ENCODE results near the gene ANKLE1.
A peak's percentile ranks its signal among the peaks of the same experiment; 100 is the strongest.

Gene ANKLE1

GRCh38 chr19:17323300-17323963 lies 41.7 kb downstream of the ANKLE1 start:
- Histone ChIP-seq H3K27ac (peak overlapping the region in 5 of 11 experiments; percentile 42 to 61 (median 53); a peak in 7 of 22 replicates), H3K4me2 (peak overlapping the region; percentile 89 to 98 (median 94)), H3K9ac (peak overlapping the region; percentile 51 to 83 (median 68); a peak in 21 of 22 replicates), H3K36me3 (peaks cover 28 to 75% (median 47%) of the 10 kb centered on the region in 11 experiments), H3K9me3 (replicated peaks in 1 of 11) (no peaks in the 10 kb centered on the region), H4K20me1 (peaks cover 0 to 81% (median 41%) of the 10 kb centered on the region in 11 experiments; a peak in 18 of 22 replicates), H3K4me1 (peaks cover 37 to 74% (median 57%) of the 10 kb centered on the region in 10 experiments), H3K4me3 (peak overlapping the region in 9 of 10 experiments; percentile 37 to 68 (median 52); a peak in 15 of 20 replicates), H3K27me3 (peaks cover 0 to 7% (median 0%) of the 10 kb centered on the region in 11 experiments; a peak in 1 of 22 replicates)
- no peak for TF ChIP-seq Cebpa-rat (IDR thresholded peaks at IDR 0.05)

GRCh38 chr19:17323964-17324332 lies 42.2 kb downstream of the ANKLE1 start:
- Histone ChIP-seq H3K9me3 (replicated peaks in 1 of 11) (no peaks in the 10 kb centered on the region), H3K9ac (peak overlapping the region; percentile 51 to 83 (median 68); a peak in 21 of 22 replicates), H3K36me3 (peaks cover 23 to 70% (median 43%) of the 10 kb centered on the region in 11 experiments), H3K4me1 (peaks cover 41 to 72% (median 56%) of the 10 kb centered on the region in 10 experiments), H4K20me1 (peaks cover under 1 to 79% (median 40%) of the 10 kb centered on the region in 11 experiments; a peak in 19 of 22 replicates), H3K27ac (peak overlapping the region in 5 of 11 experiments; percentile 42 to 61 (median 53); a peak in 7 of 22 replicates), H3K4me3 (peak overlapping the region in 9 of 10 experiments; percentile 37 to 68 (median 52); a peak in 15 of 20 replicates), H3K27me3 (peaks cover 3 to 10% (median 3%) of the 10 kb centered on the region in 11 experiments; a peak in 19 of 22 replicates), H3K4me2 (peak overlapping the region; percentile 89 to 98 (median 94))
- no peak for TF ChIP-seq Cebpa-rat (IDR thresholded peaks at IDR 0.05)

- peaks cover 17 to 66% (median 37%) of the 10 kb centered on the region in 11 experiments for H3K36me3 ChIP-seq
- H4K20me1 ChIP-seq, result peaks cover 6 to 80% (median 41%) of the 10 kb centered on the region in 11 experiments; a peak in 20 of 22 replicates
Measured at GRCh38 chr19:17324357-17325114, 42.8 kb downstream of the ANKLE1 start.

GRCh38 chr19:17325133-17325532 lies 43.4 kb downstream of the ANKLE1 start:
- Histone ChIP-seq H3K27ac (no peak overlapping the region), H3K27me3 (peaks cover 14 to 22% (median 15%) of the 10 kb centered on the region in 11 experiments; a peak in 21 of 22 replicates), H3K9ac (no peak overlapping the region), H3K4me2 (no peak overlapping the region; a peak in 1 of 22 replicates), H3K4me1 (peaks cover 52 to 79% (median 64%) of the 10 kb centered on the region in 10 experiments), H3K4me3 (no peak overlapping the region), H3K36me3 (peaks cover 11 to 66% (median 34%) of the 10 kb centered on the region in 11 experiments), H3K9me3 (replicated peaks in 1 of 11) (no peaks in the 10 kb centered on the region), H4K20me1 (peaks cover 6 to 82% (median 45%) of the 10 kb centered on the region in 11 experiments; a peak in 20 of 22 replicates)
- TF ChIP-seq Cebpa-rat (IDR thresholded peaks at IDR 0.05), result no peak

More at GRCh38 chr19:17324357-17325114, 42.8 kb downstream of the ANKLE1 start:
- H3K4me2 ChIP-seq, result peak overlapping the region in 9 of 11 experiments; percentile 89 to 98 (median 94); a peak in 16 of 22 replicates
- no peak overlapping the region for H3K4me3 ChIP-seq
- no peak overlapping the region for H3K27ac ChIP-seq
- H3K4me1 ChIP-seq, result peaks cover 46 to 75% (median 60%) of the 10 kb centered on the region in 10 experiments
- H3K27me3 ChIP-seq, result peaks cover 8 to 16% (median 9%) of the 10 kb centered on the region in 11 experiments; a peak in 21 of 22 replicates
- TF ChIP-seq Cebpa-rat (IDR thresholded peaks at IDR 0.05), result no peak
- no peaks in the 10 kb centered on the region for H3K9me3 ChIP-seq (replicated peaks in 1 of 11)
- H3K9ac ChIP-seq, result no peak overlapping the region

GRCh38 chr19:17325881-17326594 lies 44.3 kb downstream of the ANKLE1 start:
- peaks cover 2 to 66% (median 25%) of the 10 kb centered on the region in 11 experiments; a peak in 21 of 22 replicates for H3K36me3 ChIP-seq
- H3K4me3 ChIP-seq, result no peak overlapping the region
- peaks cover 6 to 82% (median 42%) of the 10 kb centered on the region in 11 experiments; a peak in 19 of 22 replicates for H4K20me1 ChIP-seq
- no peak for TF ChIP-seq Cebpa-rat (IDR thresholded peaks at IDR 0.05)
- H3K4me1 ChIP-seq, result peaks cover 55 to 78% (median 63%) of the 10 kb centered on the region in 10 experiments
- no peak overlapping the region for H3K4me2 ChIP-seq
- H3K27me3 ChIP-seq, result peaks cover 15 to 28% (median 21%) of the 10 kb centered on the region in 11 experiments; a peak in 21 of 22 replicates
- H3K9me3 ChIP-seq (replicated peaks in 1 of 11), result no peaks in the 10 kb centered on the region
- H3K27ac ChIP-seq, result no peak overlapping the region
- H3K9ac ChIP-seq, result no peak overlapping the region

GRCh38 chr19:17326595-17326966 lies 44.9 kb downstream of the ANKLE1 start:
- 0 out of 22 replicates have a peak, but pooled peaks of 1 of the 11 experiments have one; percentile 27 for TF ChIP-seq Cebpa-rat (IDR thresholded peaks at IDR 0.05)
- Histone ChIP-seq H3K9ac (0 out of 22 replicates have a peak overlapping the region, but pooled peaks of 1 of the 11 experiments have one; percentile 5), H3K27me3 (peaks cover 15 to 29% (median 21%) of the 10 kb centered on the region in 11 experiments; a peak in 21 of 22 replicates), H3K4me1 (peaks cover 50 to 73% (median 58%) of the 10 kb centered on the region in 10 experiments), H3K4me3 (no peak overlapping the region), H4K20me1 (peaks cover 6 to 77% (median 40%) of the 10 kb centered on the region in 11 experiments; a peak in 19 of 22 replicates), H3K9me3 (replicated peaks in 1 of 11) (no peaks in the 10 kb centered on the region), H3K36me3 (peaks cover 0 to 66% (median 21%) of the 10 kb centered on the region in 11 experiments; a peak in 19 of 22 replicates), H3K27ac (no peak overlapping the region), H3K4me2 (no peak overlapping the region)

- Histone ChIP-seq H3K27me3 (peaks cover 15 to 29% (median 21%) of the 10 kb centered on the region in 11 experiments; a peak in 21 of 22 replicates), H3K27ac (no peak overlapping the region), H3K36me3 (peaks cover 0 to 62% (median 15%) of the 10 kb centered on the region in 11 experiments; a peak in 17 of 22 replicates), H3K4me3 (no peak overlapping the region), H3K9me3 (replicated peaks in 1 of 11) (no peaks in the 10 kb centered on the region), H3K4me2 (peak overlapping the region in 1 of 11 experiments; percentile 24; a peak in 1 of 22 replicates), H3K4me1 (peaks cover 44 to 67% (median 52%) of the 10 kb centered on the region in 10 experiments), H4K20me1 (peaks cover 3 to 71% (median 34%) of the 10 kb centered on the region in 11 experiments; a peak in 19 of 22 replicates), H3K9ac (0 out of 22 replicates have a peak overlapping the region, but pooled peaks of 1 of the 11 experiments have one; percentile 5)
- TF ChIP-seq Cebpa-rat (IDR thresholded peaks at IDR 0.05), result peak in 1 of 11 experiments; percentile 2; a peak in 1 of 22 replicates
Measured at GRCh38 chr19:17327068-17327653, 45.5 kb downstream of the ANKLE1 start.

Measured in BLaER1 treated with 17β-estradiol and CSF1 and Interleukin-3, amounts not matched to agents 10 nM and 100 nM (cell line).